IPS DF 19.7 (cell line): ENCODE data around the gene ARF3.

Source experiments
- DNase-seq: peaks from one replicate; pipeline ENCODE4 v3.0.0-alpha.2; 2013; ENCODE audit warnings: low read depth, low spot score

ARF3 gene

GRCh38 chr12:48981757-48982157 lies 24.5 kb upstream of the ARF3 start:
- DNase-seq = no peak

DNA sequence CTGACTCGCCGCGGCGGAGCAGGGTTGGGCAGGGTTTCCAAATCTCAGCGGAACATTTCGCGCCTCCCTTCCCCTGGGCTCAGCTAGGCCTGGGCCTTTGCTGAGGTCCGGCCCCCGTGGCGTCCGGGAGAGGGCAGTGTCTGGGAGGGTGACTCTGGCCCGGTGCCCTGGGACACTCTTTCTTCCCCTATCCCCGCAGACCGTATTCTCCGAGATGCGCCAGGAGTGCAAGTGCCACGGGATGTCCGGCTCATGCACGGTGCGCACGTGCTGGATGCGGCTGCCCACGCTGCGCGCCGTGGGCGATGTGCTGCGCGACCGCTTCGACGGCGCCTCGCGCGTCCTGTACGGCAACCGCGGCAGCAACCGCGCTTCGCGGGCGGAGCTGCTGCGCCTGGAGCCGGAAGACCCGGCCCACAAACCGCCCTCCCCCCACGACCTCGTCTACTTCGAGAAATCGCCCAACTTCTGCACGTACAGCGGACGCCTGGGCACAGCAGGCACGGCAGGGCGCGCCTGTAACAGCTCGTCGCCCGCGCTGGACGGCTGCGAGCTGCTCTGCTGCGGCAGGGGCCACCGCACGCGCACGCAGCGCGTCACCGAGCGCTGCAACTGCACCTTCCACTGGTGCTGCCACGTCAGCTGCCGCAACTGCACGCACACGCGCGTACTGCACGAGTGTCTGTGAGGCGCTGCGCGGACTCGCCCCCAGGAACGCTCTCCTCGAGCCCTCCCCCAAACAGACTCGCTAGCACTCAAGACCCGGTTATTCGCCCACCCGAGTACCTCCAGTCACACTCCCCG lies 23.9 kb upstream of the ARF3 start:
- no peak for DNase-seq

DNA sequence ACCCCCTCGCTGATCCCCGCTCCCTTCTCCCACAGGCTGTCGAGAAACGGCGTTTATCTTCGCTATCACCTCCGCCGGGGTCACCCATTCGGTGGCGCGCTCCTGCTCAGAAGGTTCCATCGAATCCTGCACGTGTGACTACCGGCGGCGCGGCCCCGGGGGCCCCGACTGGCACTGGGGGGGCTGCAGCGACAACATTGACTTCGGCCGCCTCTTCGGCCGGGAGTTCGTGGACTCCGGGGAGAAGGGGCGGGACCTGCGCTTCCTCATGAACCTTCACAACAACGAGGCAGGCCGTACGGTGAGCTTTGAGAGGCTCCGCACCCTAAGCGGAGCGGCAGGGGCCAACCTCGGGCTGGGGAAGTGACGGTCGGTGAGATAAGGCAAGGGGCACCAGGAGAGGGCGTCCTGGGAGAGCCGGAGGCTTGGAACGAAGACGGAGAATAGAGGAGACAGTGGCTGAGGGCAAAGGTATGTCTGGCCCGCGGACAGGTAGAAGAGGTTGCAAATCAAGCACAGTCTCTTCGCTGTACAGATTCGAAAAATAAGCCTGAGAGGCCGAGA lies 23.2 kb upstream of the ARF3 start:
- no peak for DNase-seq

GRCh38 chr12:48979602-48980388 lies 22.5 kb upstream of the ARF3 start:
- no peak for DNase-seq

DNA sequence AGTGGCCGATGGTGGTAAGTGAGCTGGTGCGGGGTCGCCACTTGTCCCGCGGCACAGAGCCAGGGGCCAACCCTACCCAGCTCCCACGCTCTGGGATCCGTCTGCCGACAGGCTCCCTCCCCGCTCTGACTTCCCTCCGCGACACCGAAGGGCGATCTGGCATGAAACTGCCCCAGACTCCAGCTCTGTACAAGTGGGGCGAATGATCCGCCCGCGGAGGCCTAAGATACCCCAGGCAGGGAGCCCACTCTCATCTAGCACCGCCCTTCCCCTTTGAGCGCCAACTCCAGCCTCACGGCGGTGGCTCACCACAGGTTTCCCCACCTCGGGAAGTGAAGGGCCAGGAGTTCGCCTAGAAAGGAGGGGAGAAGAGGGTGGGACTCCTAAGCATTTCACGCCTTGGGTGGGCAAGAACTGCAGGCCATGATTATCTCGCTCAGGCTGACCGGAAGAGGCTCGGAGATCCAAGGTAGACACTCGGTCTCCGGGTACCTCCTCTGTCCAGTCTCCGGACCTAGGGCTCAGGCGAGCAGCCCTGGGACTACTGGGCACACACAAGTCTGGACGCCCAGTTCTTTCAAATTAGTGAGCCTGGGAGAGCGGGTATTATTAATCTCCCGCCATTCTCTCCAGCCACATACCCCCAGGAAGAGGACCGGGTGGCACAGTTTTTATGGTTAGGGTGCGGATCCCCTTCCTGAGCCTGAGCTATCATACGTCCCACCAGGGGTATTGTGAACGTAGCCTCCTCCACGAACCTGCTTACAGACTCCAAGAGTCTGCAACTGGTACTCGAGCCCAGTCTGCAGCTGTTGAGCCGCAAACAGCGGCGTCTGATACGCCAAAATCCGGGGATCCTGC lies 21.7 kb upstream of the ARF3 start:
- no peak for DNase-seq

DNA sequence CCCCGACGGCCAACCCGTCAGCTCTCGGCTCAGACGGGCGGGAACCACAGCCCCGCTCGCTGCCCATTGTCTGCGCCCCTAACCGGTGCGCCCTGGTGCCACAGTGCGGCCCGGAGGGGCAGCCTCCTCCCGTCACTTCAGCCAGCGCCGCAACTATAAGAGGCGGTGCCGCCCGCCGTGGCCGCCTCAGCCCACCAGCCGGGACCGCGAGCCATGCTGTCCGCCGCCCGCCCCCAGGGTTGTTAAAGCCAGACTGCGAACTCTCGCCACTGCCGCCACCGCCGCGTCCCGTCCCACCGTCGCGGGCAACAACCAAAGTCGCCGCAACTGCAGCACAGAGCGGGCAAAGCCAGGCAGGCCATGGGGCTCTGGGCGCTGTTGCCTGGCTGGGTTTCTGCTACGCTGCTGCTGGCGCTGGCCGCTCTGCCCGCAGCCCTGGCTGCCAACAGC lies 21.0 kb upstream of the ARF3 start, which contains the start of gene WNT1:
Gene WNT1 (plus strand): TSS at position 32 of the 450 bp plus-strand sequence. CDS start 329 bp downstream, at position 361.
- no peak for DNase-seq

GRCh38 chr12:48977290-48978281 lies 20.3 kb upstream of the ARF3 start:
- no peak for DNase-seq

GRCh38 chr12:48973941-48974673 lies 16.8 kb upstream of the ARF3 start:
- no peak for DNase-seq

DNA sequence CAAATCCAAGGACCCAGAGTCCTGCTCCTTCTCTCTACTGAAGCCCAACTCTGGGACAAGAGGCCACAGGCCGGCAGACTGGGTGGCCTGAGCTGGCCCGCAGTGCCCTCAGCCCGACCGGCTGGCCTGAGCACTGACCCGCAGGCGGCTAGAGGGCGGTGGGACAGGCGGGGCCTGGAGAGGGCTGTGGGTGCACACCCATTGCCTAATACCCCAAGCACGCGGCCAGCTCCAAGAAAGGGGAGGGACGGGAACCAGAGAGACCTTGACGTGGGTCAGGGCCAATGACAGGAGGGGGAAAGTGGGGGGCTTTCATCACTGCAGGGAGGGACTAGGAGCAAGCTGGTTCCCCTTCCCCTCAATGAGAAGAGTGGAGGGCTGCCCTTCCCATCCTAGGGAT lies 16.2 kb upstream of the ARF3 start:
- DNase-seq = no peak

GRCh38 chr12:48972952-48973483 lies 15.7 kb upstream of the ARF3 start:
- no peak for DNase-seq

DNA sequence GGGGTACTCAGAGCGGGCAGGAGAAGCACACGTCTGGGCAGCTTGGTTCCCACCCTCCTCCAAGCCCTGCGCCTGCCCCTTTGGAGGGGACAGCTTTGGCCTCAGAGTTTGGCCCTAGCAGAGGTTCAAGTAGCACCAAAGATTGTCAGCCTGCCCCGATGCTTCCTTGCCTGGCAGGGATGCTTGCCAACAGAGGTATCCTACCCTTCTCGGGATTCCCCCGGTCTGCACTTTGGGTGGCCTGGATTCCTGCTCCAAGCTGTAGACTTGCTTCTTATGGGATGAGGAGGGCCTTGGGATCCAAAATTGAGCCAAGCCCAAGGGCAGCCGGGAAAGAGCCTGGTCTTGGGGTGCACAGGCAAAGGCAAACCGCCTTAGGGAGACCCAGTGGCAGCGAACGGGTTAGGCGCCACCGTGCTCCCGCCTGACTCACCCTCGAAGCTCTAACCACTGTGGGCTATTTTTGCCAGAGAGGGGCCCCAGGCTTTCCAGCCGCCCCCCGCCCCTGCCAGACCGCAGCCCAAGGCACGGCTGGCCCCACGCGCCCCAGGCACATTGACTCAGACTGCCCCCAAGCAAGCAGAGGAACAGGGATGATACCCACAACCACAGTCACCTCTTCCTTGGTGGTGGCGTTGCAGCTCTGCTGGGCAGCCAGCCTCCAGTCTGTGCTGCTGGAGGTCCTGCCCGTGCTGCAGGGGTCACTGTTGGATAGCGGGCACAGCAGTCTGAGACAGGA lies 15.1 kb upstream of the ARF3 start:
- DNase-seq = no peak

- DNase-seq = no peak
These were observed 13.5 kb upstream of the ARF3 start for GRCh38 chr12:48970702-48971334.

DNA sequence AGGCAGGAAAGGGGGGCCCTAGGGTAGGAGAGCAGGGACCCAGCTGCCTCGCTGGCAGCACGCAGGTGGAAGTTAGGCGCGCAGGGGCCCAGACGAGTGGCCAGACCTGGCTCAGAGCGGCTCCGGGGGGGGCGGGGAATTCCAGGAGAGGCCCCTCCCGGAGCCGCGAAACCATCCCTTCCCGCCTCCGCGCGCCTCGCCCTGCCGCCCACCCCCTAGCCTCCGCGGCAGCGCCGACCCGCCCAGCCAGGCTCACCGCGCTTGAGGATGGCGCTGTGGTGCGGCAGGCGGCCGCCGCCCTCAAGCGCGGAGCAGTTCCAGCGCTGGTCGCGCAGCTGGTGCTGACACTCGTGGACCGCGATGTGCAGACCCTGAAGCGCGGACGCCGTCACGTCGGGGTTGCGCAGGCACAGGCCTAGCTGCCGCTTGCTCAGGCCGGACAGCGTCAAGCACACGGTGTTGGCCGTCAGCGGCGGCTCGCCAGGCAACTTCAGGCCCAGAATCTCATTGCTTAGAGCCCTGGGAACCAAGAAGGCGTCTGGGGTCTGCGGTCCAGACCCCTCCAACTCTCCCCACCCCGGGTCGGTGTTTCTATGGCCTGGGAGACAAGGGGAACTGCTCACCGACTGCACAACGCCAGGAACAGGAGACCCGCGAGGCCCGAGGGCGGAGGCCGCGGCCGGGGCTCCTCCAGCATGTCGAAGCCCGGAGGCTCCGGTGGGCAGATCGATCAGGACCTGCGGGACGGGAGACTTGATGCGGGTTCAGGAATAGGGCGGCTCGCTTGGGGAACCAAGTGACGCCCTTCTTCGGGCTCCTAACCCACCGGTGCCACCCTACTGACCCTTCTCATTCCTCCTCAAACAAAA lies 12.8 kb upstream of the ARF3 start:
- DNase-seq = no peak

DNA sequence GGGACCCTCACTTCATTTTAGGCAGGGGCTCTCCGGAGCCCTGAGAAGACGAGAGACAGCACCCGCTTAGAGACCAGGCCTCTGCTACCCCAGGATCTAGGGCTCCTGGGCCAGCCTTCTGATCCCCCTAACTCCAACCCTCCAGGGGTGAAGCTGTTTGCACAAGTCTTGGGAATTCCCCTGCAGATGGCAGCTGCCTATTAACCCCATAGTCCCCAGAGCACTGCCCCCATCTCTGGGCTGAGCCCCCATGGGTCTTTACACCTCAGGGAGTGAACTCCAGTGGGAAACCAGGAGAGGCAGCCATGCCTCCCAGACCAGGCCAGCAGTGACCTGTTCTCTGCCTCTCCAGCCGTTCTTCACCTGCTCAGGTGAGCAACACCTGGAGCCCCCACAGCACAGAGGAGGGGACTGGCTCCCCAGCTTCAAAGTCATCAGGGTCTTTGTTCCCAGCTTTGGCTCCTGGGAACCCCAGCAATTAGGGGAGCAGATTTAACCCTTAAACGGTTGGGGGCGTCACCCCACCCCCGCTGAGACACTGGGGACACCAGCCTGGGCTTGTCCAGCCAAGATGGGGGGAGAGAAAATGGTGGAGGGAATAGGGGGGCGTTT lies 12.0 kb upstream of the ARF3 start:
- DNase-seq = no peak

DNA sequence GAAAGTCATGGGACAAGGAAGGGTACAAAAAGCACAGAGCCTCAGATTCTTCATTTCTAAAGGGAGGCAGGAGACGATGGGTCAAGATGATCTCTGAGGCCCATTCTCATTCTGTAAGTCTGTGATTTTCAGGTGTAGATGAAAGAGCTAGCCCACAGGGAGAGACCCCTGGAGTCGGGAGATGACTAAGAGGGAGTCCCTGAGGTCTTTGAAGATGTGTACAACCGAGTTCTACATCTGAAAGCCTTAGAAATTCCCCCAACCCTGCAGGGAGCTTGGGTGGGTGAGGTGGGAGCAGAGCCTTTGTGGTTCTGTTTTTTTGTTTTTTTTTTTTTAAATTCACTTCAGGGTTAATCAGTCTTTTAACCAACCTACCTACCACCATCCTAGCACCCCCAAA lies 11.2 kb upstream of the ARF3 start:
- no peak for DNase-seq

GRCh38 chr12:48967991-48968390 lies 10.7 kb upstream of the ARF3 start:
- no peak for DNase-seq
